EL (cell line): Measurements from ENCODE around the gene MAP4K2.
A peak's percentile ranks its signal among the peaks of the same experiment; 100 is the strongest.
"Not testable (repeated sequence)": the region's sequence is repeated elsewhere in the genome, so short reads cannot be mapped to it uniquely, and the experiment has no call there.

Experiments
- DNase-seq: peaks from one replicate; pipeline ENCODE4 v3.0.0-alpha.2; 2016

Gene MAP4K2

DNA sequence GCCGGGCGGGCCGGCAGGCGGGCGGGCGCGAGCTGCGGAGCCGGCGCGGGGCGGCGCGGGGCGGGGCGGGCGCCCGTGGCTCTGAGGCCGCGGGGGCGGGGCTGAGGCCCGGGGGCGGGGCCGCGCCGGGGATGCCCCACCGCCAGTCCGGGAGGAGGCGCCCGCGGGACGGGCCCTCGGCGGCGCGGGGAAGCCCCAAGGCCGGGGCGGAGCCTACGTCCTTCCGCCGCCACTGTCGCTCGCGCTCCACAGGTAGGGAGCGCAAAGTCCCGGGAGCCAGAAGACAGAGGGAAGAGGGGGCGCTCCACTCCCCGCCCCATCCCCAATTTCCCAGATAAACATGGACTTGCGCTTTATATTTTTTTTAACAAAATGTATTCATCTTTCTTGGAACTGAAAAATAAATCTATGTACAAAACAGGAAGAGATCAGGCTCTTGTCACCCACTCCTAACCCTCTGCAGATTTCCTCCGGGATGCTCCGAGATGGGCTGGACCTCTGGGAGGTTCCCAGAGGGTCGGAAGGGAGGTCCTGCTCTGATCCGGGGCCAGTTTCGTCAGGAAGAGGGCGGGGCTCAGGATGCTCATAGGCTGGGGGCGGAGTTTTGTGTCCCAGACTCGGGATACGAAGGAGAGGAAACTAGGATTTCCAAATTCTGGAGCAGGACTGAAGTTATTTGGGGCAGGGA lies at the start of gene MAP4K2:
Gene MAP4K2 (minus strand): TSS at position 57 of the 688 bp plus-strand sequence. CDS start 65 bp downstream, outside the sequence.
- peak; percentile 90 for DNase-seq

DNA sequence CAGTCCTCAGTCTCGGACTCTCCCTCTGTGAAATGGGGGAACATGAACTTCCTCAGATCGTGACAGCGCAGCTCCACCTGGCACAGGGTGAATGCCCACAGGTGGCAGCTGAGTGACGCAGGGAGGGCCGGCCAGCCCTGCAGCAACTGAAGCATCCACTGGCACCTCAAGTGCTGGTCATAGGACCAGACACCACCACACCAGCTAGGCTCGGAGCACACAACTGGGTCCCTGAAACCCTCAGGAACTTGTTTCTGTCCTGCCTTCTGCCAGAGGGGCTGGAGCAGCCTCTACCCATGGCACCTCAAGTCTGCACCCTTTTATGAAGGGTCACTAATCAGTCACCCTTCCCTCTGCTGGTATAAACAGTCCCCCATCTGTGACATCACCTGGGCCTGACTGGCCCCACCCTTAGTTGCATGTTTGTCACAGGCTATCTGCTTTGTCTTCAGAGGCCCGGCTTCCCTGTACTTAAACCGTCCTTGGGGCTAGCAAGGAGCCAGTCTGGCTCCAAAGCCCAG lies 48.9 kb upstream of the MAP4K2 start:
- no peak for DNase-seq

DNA sequence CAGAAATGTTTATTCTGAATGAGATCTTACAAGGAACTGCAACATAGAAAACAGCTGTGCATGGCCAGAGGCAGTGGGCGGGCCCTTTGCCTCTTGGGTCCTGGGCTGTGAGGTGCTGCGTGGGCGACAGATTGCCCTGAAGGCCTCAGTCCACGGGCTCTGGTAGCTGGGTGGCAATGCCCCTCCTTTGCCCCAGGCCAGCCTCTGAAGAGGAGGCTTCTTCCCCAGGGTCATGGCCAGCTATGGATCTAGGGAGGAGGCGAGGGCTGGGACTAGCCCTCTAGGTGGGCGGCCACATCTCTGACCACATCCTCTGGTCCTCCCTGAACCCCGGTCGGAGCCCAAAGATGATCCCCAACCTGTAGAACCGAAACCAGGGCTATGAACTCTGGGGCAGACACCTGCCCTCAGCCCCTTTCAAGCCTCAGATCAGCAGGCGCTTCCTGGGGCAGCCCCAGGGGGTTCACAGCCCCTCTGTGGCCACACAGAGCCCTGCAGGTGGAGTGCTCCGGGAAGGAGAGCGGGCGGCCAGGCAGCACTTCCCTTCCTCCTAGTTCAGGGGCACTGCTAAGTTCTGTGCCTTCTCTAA lies 48.1 kb upstream of the MAP4K2 start:
- DNase-seq: peak; percentile 70

DNA sequence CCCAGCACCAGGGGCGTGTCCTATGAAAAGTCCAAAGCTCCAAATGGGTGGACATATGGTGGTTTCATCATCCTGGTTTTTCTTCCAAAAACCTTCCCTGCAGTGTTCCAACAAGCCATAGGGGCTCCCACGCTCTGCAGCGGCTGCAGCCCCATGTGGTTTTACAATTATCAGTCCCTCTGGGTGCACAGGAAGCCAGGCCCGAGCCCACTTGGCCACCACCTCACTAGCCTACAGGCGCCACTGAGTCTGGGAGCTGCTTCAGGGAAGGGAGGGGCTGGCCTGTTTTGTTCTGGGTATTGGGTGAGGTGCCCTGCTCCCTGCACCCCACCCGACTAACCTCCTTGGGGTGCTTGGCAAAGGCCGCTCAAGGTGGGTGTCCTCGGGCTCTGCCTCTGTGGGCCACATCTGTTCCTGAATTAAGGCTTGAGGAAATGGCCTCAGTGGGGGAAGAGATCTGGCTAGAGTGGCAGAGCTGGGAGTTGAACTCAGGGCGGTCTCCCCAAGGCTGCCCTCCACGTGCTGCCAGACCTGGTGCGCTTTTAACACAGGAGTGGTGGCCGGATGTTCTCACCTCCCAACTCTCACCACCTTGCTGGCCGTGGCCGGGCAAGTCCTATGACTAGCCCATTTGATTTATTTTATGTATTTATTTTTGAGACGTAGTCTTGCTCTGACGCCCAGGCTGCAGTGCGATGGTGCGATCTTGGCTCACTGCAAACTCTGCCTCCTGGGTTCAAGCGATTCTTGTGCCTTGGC lies 46.8 kb upstream of the MAP4K2 start:
- DNase-seq: no peak

DNA sequence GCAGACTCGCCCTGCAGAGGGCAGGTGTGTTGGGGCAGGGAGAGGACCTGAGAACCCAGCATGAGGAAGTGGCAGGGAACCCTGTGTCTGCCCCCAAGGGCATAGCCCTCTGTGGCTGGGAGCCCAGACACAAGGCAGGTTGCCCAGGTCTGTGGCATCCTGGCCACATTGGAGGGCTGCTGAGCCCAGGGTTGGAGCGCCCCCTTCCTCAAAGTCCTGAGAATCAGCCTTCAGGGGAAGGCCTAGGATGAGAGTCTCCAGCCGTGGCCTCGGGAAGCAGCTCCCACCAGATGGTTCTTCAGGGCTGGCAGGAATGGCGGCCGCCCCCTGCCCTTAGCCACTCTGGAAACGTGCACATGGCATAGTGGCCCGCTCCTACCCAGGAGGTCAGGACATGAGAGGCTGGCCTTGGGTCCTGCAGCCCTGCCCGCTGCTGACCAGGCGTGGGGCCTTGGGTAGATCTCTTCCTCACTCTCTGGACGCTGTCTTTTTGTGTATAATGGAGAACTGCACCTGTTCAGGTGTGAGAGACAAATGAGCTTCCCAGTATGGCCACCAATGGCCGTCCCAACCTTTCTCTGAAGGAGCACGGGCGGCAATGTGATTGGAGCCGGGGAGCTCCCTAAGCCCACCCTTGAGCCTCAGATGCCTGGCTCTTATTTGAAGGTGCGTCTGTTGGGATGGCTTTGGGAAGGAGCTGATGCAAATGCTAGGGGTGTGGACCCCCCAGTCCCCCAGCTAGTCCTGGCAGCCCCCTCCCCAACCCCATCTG lies 46.0 kb upstream of the MAP4K2 start:
- DNase-seq: no peak

DNA sequence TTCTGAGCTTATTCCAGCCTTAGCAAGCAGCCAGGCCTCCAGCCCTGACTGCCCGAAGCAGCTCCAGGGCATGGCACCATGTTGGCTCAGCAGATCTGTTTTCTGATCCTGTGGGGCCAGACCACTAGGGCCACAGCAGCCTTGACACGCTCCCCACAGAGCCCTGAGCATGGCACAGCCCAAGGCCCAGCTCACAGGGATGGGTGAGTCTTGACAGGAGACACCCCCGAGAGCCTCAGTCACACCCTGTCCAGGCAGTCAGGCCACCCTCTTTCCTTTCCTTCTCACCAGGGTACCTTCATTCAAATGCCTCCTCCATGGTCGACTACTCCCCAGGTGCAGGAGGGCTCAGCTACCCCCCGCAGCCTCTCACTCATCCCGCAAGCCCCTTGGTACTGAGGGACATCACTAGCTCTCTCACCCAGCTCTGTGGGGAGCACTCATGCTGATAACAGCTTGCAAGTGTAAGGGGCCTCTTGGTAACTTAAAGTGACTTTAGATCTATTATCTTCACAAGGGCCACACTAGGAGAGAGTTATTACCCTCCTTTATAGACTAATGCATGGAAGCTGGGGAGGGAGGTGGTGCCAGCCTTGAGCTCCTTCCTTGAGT lies 45.3 kb upstream of the MAP4K2 start:
- no peak for DNase-seq

DNA sequence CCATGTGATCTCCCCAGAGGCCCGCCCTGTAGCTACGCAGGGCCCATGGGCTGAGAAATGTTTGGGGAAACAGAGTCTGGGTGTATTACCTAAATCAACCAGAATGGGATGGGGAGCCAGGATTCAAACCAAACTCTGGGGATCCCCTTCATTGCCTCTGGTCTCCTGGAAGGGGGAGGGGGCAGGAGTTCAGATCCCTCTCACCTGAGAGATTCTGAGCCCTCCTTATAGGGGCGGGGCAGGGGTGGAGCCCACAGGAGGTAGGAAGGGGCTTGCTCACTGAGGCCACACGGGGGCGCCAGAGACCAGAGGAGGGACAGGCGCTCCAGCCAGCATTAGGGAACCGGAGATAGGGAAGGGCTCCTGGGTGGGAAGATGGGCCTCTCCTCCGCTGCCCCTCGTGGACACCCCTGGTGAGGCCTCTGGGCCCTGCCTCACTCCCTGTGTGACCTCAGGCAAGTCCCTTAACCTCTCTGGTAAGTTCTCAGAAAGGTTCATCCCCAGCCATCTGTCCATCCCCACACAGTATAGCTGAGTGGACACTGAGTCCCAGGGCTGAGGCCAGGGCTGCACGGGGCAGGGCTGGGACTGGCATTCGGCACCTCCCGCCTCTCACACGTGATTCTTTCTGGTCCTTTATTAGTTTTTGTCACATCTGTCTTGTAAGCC lies 44.1 kb upstream of the MAP4K2 start:
- DNase-seq: peak; percentile 90

DNA sequence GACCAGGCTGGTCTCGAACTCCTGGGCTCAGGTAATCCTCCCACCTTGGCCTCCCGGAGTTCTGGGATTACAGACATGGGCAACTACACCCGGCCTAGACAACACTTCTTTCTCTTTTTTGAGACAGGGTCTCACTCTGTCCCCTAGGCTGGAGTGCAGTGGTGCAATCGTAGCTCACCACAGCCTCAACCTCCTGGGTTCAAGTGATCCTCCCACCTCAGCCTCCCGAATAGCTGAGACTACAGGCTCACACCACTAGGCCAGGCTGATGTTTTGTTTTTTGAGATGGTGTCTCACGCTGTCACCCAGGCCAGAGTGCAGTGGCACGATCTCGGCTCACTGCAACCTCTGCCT lies 42.7 kb upstream of the MAP4K2 start:
- DNase-seq: not testable (repeated sequence)

DNA sequence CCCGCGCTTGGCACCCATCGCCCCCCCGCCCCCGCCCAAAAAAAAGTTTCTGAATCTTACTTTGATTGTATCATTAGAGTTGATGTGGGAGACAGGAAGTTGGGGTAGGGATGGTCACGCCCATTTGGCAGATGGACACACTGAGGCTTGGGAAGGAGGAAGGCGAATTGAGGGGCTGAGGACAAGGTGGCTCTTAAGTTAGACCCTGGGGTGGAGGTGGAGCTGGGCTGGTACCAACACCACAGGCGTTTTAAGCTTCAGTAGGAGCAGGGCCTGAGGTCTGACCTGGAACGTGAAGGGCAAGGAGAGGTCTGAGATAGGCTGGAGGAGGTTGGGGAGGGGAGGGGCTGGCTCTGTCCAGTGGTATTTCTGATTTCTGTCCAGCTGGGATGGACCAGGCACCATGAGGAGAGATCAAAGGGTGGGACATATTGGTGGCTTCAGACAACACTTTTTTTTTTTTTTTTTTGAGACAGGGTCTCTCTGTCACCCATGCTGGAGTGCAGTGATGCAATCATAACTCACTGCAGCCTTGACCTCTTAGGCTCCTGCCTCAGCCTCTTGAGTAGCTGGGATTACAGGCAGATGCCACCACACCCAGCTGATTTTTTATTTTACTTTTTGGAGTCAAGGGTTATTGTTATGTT lies 42.2 kb upstream of the MAP4K2 start:
- DNase-seq: no peak

DNA sequence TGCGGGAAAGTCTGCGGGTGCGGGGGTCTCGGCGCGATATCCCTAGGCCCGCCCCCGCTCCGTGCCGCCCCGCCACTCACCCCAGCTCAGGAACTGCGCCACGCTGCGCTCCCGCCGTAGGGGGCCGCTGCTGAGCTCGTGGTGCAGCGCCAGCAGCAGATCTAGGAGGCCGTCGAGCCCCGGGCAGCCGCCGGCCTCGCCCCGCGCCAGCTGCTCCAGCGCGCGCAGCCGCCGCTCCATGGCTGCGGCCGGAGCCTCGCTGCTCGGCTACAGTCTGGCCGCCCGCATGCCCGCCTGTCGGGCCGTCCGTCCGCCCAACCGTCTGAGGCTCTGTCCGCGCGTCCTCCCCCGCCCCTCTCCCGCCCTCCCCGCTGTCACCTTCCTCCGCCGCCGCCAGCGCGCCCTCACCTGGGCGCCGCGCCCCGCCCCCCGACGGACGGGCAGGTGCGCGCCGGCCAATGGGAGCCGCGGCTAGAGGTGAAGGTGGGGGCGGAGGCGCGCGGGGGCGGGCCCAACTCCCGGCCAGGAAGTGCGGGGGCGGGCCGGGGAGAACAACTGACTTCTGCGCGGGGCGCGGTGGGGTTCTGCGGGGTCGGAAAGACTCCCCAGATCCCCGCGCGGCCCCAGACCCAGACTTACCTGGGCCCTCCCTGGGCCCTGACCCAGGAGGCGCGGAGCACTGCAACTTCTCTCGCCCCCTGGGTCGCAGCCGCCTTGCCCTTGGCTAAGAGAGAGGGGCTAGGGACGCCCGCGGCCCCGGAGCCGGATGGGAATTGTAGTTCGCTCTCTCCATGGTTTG lies 41.5 kb upstream of the MAP4K2 start, which contains the start of gene CDC42BPG:
Gene CDC42BPG (minus strand): TSS at position 324 of the 799 bp plus-strand sequence. CDS start 84 bp downstream, at position 240.
- peak; percentile 68 for DNase-seq

DNA sequence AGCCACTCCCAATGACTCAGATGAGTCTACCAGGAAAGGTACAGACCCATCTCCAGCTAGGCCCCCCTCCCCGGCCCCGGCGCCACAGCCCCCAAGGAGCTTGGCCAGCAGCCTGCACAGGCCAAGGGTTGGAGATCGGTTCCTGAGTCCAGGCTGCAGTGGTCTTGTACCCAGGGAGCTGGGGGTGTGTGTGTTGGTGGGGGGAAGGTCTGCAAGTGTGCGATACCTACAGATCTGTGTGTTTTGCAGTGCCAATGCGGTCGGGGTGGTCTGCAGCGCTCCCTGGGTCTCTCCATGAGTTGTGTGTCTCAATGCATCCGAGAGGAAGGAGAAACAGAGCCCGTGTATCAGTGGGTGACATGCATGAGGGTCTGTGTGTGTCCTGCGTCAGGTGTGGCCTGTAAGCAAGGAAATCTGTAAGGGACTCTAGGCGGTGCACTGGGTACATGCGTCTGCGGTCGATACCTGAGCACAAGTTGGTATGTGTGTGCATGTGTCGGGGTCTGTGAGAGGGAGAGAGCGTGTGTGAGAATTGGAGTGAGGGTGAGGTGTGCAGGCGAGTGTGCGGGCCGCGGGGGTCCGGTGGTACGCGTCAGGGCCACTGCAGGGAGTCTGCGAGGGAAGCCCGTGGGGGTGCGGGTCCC lies 40.8 kb upstream of the MAP4K2 start:
- DNase-seq: no peak

DNA sequence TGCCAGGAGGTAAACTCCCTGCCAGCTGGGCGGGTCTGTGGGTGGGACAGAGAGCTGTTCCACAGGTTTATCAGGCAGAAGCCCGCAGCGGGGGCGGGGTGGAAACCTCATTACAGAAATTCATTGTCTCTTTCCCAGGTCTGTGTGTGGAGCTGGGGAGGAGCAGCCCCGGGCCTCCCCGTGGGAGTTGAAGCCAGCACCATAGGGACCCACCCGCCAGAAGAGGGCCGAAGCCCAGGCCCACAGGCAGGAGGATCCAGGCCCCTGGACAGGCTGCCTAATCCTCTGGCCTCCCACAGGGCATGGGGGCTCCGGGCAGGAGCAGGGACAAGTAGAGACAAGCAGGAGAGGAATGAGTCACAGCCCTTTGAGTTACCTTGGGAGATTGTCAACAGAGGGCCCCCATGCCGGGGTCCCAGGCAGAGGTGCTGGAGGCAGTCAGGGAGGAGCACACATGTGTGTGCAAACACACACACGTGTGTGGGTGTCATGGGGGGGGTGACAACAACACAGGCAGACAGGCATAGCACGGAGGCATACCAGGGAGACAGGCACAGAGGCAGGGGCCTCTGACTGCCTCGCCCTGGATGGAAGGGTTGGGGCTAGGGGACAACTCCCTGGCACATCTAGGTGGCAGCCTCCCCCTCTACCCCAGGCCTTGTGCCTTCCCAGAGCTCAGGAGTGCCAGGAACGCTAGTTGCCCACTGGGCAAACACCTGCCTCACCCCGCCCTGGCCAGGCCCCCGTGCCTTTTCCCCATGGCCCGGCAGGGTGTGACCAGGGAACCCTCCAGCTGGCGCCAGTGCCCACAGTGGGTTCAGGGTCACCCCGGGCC lies 40.1 kb upstream of the MAP4K2 start:
- no peak for DNase-seq

DNA sequence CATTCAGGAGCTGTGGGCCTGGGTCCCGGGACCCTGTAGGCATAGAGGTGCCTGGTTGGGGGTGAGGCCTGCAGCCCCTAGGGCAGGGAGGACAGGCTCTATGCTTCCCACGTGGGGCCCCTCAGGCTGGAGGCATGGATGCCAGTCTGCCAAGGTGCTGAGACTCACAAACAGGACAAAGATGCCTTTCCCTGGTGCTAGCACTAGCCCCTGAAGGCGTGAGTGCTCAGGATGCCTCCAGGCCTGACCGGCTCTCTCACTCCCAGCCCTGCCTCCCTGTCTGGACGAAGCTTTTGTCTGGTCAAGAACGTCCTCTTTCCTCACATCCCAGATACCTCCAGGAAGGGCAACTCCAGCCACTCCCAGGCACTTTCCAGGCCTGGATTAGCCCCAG lies 39.3 kb upstream of the MAP4K2 start:
- no peak for DNase-seq

DNA sequence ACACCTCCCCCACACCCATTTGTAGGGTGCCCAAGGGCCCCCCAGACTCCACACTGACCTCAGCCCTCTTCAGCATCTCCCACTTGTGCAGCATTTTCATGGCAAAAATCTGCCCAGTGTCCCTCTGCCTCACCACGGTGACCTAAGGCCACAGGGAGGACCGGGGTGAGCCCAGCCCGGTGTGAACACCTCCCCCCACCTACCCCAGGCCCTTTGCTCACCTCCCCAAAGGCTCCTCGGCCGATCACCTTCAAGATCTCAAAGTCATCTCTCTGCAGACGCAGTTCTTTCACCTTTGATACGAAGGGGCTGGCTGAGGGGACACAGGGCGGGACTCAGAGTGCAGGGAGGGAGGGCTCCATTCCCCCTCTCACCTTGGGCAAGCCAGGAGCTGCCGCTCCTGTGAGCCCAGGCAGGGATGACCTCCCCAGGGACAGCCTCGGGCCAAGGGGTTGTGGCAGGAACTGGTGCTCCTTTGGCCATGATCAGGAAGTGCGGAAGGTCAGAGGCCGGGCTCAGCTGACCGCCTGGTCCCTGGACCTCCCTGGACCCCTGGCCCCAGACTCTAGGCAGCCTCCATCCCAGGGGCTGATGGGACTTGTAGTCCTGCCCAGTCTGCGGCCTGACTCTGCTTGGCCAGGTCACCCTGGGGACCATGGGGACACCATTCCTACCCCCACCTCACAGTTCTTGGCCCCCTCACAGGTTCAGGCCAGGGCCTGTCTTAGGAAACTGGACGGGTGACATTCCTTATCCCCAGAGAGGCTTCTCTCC lies 38.8 kb upstream of the MAP4K2 start:
- no peak for DNase-seq

DNA sequence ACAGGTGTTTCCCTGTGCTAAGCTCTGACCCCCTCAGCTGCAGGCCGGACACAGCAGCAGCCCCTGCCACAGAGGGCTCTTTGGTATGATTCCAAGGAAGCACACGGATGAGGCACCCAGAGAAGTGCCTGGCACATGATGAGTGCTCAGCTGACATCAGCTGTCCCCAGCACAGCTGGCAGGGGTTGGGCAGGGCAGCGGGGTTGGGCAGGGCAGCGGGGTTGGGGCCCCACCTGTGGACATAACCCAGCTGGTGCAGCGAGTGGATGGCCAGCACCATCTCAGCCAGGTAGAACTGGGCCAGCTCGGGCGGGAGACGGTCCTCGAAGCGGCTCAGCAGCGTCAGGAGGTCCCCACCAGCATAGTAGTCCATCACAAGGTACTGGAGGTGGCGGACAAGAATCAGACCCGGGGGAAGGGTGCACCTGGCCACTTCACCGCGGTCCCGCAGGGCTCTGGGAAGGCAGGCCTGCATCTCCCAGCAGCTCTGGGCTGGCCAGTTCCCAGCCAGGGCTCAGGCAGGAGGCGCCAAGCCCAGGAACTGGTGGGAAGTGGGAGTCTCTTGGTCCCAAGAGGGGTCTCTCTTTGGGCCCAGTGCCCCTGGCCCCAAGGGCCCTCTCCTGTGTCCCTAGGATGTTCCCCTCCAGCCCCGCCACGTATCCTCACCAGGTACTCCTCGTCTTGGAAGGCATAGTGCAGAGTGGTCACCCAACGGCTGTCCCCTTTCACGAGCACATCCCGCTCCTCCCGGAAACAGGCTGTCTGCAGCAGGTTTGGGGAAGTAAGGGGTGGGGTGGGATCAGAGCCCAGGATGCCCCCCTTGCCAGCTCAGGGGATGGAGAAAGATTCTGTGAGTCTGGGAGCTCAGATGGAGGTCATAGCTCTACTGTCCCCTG lies 37.1 kb upstream of the MAP4K2 start:
- DNase-seq: no peak

DNA sequence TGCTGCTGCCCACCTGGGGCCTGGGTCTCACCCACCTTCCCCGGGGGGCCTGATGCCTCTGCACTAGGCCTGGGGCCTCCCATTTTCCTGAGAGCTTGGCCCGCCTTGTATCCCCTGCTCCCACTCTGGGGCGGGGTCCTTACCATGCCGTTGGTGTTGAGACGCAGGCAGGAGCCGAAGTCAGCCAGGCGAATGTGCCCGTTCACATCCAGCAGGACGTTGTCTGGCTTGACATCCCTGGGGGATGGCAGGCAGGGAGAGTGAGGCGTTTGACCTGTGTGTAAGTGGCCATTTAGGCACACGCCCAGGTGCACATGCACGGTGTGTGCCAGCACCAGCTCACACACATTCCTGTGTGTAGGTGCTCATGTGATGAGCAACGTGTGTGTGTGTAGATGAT lies 36.3 kb upstream of the MAP4K2 start:
- DNase-seq: no peak
